HL-60 (cell line): ENCODE results near the gene ADM2.

Experiments
- CTCF ChIP-seq: IDR thresholded peaks from one replicate; pipeline ENCODE4 v1.5.1; 2011; ENCODE audit warnings: low read length, control low read depth, inconsistent platforms; ENCODE audit not compliant: insufficient read depth
- POLR2AphosphoS5 ChIP-seq: IDR thresholded peaks from 2 replicates; pipeline ENCODE4 v1.6.1; 2012; ENCODE audit warnings: low read depth
- REST ChIP-seq: IDR thresholded peaks from 2 replicates; pipeline ENCODE4 v1.6.1; 2012; ENCODE audit warnings: low read depth; ENCODE audit not compliant: insufficient replicate concordance

DNA sequence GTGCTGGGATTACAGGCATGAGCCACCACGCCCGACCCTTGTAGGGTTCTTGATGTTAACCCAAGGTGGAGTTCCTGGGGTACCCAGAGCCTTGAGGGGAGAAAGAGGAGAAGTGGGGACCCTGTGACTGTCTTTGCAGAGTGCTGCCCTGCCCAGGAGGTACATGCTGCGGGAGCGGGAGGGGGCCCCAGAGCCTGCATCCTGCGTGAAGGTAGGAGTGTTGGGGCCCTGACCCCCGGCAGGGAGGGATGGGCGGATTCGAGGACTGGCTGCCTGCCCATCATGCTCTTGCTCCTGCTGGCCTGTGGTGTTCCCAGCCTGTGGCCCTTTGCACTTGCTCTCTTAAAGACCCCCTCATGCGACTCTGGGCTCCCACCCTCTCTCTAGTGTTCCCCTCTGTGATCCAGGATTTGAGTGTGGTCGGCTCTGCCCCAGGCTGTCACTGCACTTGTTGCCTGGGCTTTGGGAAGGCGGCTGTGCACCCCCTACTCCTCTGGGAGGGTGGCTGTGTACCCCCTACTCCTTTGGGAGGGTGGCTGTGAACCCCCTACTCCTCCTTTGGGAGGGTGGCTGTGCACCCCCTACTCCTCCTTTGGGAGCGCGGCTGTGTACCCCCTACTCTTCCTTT lies 39.6 kb downstream of the ADM2 start:
- TF ChIP-seq POLR2AphosphoS5 = no peak
- TF ChIP-seq CTCF = no peak
- TF ChIP-seq REST = no peak
